Suppressor macrophage (primary cell): Measurements from ENCODE around the gene ZBTB7B.

ENCODE experiments used
- DNase-seq, 4 experiments: peaks; one replicate each; pipeline ENCODE4 v3.0.0-alpha.2; 2020 to 2022

The ZBTB7B gene

GRCh38 chr1:155062151-155062686, 59.6 kb downstream of the ZBTB7B start:
- DNase-seq, result no peak

- DNase-seq, result peak; percentile 60 to 79 (median 70)
Observed at GRCh38 chr1:155062702-155063411, 60.3 kb downstream of the ZBTB7B start.

- DNase-seq, result peak; percentile 82 to 91 (median 88)
Observed at GRCh38 chr1:155063550-155064110, 61.0 kb downstream of the ZBTB7B start, which contains the start of gene EFNA4. Gene EFNA4 (plus strand): TSS chr1:155063740. CDS start chr1:155063824, 84 bp downstream.

GRCh38 chr1:155064111-155064831, 61.7 kb downstream of the ZBTB7B start:
- no peak for DNase-seq

- no peak for DNase-seq
Observed at GRCh38 chr1:155064832-155065429, 62.3 kb downstream of the ZBTB7B start.

GRCh38 chr1:155066777-155067176, 64.2 kb downstream of the ZBTB7B start:
- DNase-seq, result no peak
